ENCODE data around the gene MED12L. TPM values are rescaled to one million over a fixed set of nuclear protein-coding genes. Genes with fewer than 3 reads are reported as not detected.
A peak's percentile ranks its signal among the peaks of the same experiment; 100 is the strongest.

The MED12L gene
- total and polyA plus RNA-seq, 10 of the 15 experiments (the other 5 are each of a cell fraction or from before 2014, with no cell fraction given) = 0.01 to 0.06 (median 0.03) TPM; not detected in 2

DNA sequence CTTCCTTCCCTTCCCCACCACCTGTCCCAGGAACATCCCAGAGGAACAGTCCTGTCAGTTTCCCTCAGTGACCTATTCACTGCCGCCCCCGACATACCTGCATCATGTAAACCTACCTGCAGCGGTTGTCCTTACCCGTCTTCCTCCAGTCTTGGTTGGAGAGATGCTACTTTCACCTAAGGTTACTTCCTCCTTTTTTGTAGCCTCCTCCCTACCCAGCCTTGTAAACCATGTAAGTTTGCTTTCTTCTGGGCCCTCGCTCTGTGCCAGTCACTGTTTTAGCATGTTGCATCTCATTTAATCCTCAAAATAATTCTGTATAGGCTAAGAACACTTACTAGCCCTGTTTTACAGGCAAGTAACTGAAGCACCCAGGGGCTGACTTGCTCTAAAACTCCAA, 59.3 kb downstream of the MED12L start:
- FAIRE-seq (no peak), ATAC-seq (0 out of 3 replicates have a peak, but pooled peaks have one; percentile 27), DNase-seq (ENCODE audit: low read depth, low spot score) (no peak)
- WGBS (ENCODE audit: insufficient coverage, insufficient replicate concordance, low lambda C conversion rate, missing lambda C conversion rate) = 48% methylated on average over 5 of the region's 5 CpGs
- H3K4me1 ChIP-seq (ENCODE audit: control insufficient read depth, insufficient read depth, low read length) = no peaks in the 10 kb centered on the region
- RAD21 ChIA-PET (ENCODE audit: unreplicated experiment) = interaction anchor here (1.1 kb wide), 1 partner anchor 9 kb away, joined by 3 read pairs; no protein-coding TSS in a partner anchor
- in situ Hi-C loops (cut with MboI) (loop anchor here (5.0 to 25.0 kb wide), 4 partner anchors 220 to 607 kb away; partner anchors contain the start of genes EIF2A and SERP1), intact Hi-C loops (cut with micrococcal nuclease; ENCODE audit: unreplicated experiment) (loop anchor here (5.0 kb wide), 2 partner anchors 357 to 617 kb away; no protein-coding TSS in a partner anchor)
- H3K4me3 ChIP-seq = no peak overlapping the region
- CTCF ChIA-PET = interaction anchor here (0.7 to 2.4 kb wide), 5 partner anchors 11 to 322 kb away, joined by 3 to 11 read pairs (median 4); no protein-coding TSS in a partner anchor
- H3K27me3 ChIP-seq (replicated peaks in 1 of 2; ENCODE audit: control insufficient read depth in 2 of 2, insufficient read depth in 2 of 2, low read length in 1 of 2) = peaks cover 2 to 3% of the 10 kb centered on the region in 2 experiments
- no peaks in the 10 kb centered on the region for H3K9me3 ChIP-seq (replicated peaks; ENCODE audit: control insufficient read depth, insufficient read depth, low read length)
- BruUV-seq (replicated peaks) = no TSS peak
- no peaks in the 10 kb centered on the region for H3K36me3 ChIP-seq (ENCODE audit: control insufficient read depth in 2 of 2, insufficient read depth in 2 of 2, low read length in 1 of 2)
- no peak overlapping the region for H3K27ac ChIP-seq (ENCODE audit: control insufficient read depth, insufficient read depth)
- no peaks in the 10 kb centered on the region for H4K20me1 ChIP-seq (ENCODE audit: control insufficient read depth, insufficient read depth)
- SMC1A ChIA-PET (ENCODE audit: uncharacterized antibody, unreplicated experiment) = interaction anchor here (1.0 to 1.3 kb wide), 2 partner anchors 11 to 616 kb away, joined by 3 to 5 read pairs; no protein-coding TSS in a partner anchor
- no peak overlapping the region for H3K4me2 ChIP-seq (ENCODE audit: control insufficient read depth, insufficient read depth)
- H3K9ac ChIP-seq (ENCODE audit: control insufficient read depth, insufficient read depth, low read length) = no peak overlapping the region
- POLR2A ChIA-PET = no interaction called here
- H3K79me2 ChIP-seq (ENCODE audit: control insufficient read depth, insufficient read depth, low read length) = no peaks in the 10 kb centered on the region
- H2AFZ ChIP-seq (ENCODE audit: control insufficient read depth, low read depth, low read length) = no peak overlapping the region
- TF ChIP-seq JUND (IDR thresholded peaks at IDR 0.05; ENCODE audit: low read depth, low read length) (no peak), CBX5 (IDR thresholded peaks at IDR 0.05; ENCODE audit: low read depth) (no peak), ASH2L (IDR thresholded peaks at IDR 0.05; ENCODE audit: borderline replicate concordance, low read depth) (no peak)

DNA sequence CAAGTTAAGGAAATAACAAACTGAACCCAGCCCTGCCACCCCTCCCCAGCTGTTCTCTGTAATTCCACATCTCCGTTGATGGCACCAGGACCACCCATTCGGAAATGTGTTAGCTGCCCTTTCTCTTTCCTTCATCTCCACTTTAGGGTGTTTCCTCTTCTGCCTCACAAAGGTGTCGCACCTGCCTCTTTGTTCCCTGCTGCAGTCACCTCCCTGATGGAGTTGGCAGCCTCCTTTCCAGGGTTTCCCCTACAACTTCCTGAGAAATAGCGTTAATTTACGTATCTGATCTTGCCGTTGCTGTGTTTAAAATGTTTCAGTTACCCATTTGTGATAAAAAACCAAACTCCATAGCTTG, 60.2 kb downstream of the MED12L start:
- 19% methylated on average over 6 of the region's 6 CpGs for WGBS (ENCODE audit: insufficient coverage, insufficient replicate concordance, low lambda C conversion rate, missing lambda C conversion rate)
- TF ChIP-seq, protein P1, sequence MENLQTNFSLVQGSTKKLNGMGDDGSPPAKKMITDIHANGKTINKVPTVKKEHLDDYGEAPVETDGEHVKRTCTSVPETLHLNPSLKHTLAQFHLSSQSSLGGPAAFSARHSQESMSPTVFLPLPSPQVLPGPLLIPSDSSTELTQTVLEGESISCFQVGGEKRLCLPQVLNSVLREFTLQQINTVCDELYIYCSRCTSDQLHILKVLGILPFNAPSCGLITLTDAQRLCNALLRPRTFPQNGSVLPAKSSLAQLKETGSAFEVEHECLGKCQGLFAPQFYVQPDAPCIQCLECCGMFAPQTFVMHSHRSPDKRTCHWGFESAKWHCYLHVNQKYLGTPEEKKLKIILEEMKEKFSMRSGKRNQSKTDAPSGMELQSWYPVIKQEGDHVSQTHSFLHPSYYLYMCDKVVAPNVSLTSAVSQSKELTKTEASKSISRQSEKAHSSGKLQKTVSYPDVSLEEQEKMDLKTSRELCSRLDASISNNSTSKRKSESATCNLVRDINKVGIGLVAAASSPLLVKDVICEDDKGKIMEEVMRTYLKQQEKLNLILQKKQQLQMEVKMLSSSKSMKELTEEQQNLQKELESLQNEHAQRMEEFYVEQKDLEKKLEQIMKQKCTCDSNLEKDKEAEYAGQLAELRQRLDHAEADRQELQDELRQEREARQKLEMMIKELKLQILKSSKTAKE (IDR thresholded peaks at IDR 0.05; ENCODE audit: low read depth, poor library complexity, severe bottlenecking) = no peak
- TF ChIP-seq BRCA1 (IDR thresholded peaks at IDR 0.05; ENCODE audit: low read depth, low read length) (no peak), POLR2A (IDR thresholded peaks at IDR 0.05; ENCODE audit: low read depth, low read length) (no peak), CHD2 (IDR thresholded peaks at IDR 0.05; ENCODE audit: borderline replicate concordance, low read depth, low read length) (no peak), SIX5 (IDR thresholded peaks at IDR 0.05; ENCODE audit: low read depth, low read length, severe bottlenecking) (no peak), RAD21 (IDR thresholded peaks at IDR 0.05; ENCODE audit: insufficient read depth, low read depth, low read length) (no peak), CREM (IDR thresholded peaks at IDR 0.05; ENCODE audit: low read depth) (no peak), HDAC2 (IDR thresholded peaks at IDR 0.05) (no peak), ZNF384 (IDR thresholded peaks at IDR 0.05; ENCODE audit: borderline replicate concordance, low read depth, low read length) (no peak), STAT1 (conservative IDR thresholded peaks at IDR 0.05) (no peak), SREBF1 (IDR thresholded peaks at IDR 0.05; ENCODE audit: low read length) (no peak)
- TF ChIP-seq, protein P2, sequence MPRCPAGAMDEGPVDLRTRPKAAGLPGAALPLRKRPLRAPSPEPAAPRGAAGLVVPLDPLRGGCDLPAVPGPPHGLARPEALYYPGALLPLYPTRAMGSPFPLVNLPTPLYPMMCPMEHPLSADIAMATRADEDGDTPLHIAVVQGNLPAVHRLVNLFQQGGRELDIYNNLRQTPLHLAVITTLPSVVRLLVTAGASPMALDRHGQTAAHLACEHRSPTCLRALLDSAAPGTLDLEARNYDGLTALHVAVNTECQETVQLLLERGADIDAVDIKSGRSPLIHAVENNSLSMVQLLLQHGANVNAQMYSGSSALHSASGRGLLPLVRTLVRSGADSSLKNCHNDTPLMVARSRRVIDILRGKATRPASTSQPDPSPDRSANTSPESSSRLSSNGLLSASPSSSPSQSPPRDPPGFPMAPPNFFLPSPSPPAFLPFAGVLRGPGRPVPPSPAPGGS (IDR thresholded peaks at IDR 0.05; ENCODE audit: borderline replicate concordance, insufficient read depth, low read depth, low read length, poor library complexity, severe bottlenecking) = no peak

More for the DNA sequence above, 60.2 kb downstream of the MED12L start:
- ChIA-PET POLR2A (no interaction called here), CTCF (interaction anchor here (0.6 to 2.8 kb wide), 12 partner anchors 11 to 617 kb away, joined by 3 to 11 read pairs (median 4); no protein-coding TSS in a partner anchor), SMC1A (ENCODE audit: uncharacterized antibody, unreplicated experiment) (interaction anchor here (0.9 to 1.5 kb wide), 4 partner anchors 10 to 617 kb away, joined by 3 to 5 read pairs (median 3); no protein-coding TSS in a partner anchor), RAD21 (ENCODE audit: unreplicated experiment) (interaction anchor here (0.6 to 1.1 kb wide), 2 partner anchors 8 to 133 kb away, joined by 3 read pairs; no protein-coding TSS in a partner anchor)
- H3K36me3 ChIP-seq (ENCODE audit: control insufficient read depth in 2 of 2, insufficient read depth in 2 of 2, low read length in 1 of 2) = no peaks in the 10 kb centered on the region
- no peak for FAIRE-seq
- H3K9ac ChIP-seq (ENCODE audit: control insufficient read depth, insufficient read depth, low read length) = no peak overlapping the region
- peaks cover 2 to 3% of the 10 kb centered on the region in 2 experiments for H3K27me3 ChIP-seq (replicated peaks in 1 of 2; ENCODE audit: control insufficient read depth in 2 of 2, insufficient read depth in 2 of 2, low read length in 1 of 2)
- H3K4me3 ChIP-seq = no peak overlapping the region
- H3K79me2 ChIP-seq (ENCODE audit: control insufficient read depth, insufficient read depth, low read length) = no peaks in the 10 kb centered on the region
- no peak for DNase-seq (ENCODE audit: low read depth, low spot score)
- BruUV-seq (replicated peaks) = no TSS peak
- H3K9me3 ChIP-seq (replicated peaks; ENCODE audit: control insufficient read depth, insufficient read depth, low read length) = no peaks in the 10 kb centered on the region
- H3K27ac ChIP-seq (ENCODE audit: control insufficient read depth, insufficient read depth) = no peak overlapping the region
- no peak overlapping the region; the same call in 1 of the 2 replicates for H2AFZ ChIP-seq (ENCODE audit: control insufficient read depth, low read depth, low read length)
- intact Hi-C loops (cut with micrococcal nuclease; ENCODE audit: unreplicated experiment) = loop anchor here (1.0 to 5.0 kb wide), 5 partner anchors 78 to 618 kb away; no protein-coding TSS in a partner anchor
- in situ Hi-C loops (cut with MboI) = loop anchor here (5.0 to 25.0 kb wide), 4 partner anchors 221 to 608 kb away; partner anchors contain the start of genes EIF2A and SERP1
- ATAC-seq = no peak
- H3K4me1 ChIP-seq (ENCODE audit: control insufficient read depth, insufficient read depth, low read length) = no peaks in the 10 kb centered on the region
- no peaks in the 10 kb centered on the region for H4K20me1 ChIP-seq (ENCODE audit: control insufficient read depth, insufficient read depth)
- no peak overlapping the region for H3K4me2 ChIP-seq (ENCODE audit: control insufficient read depth, insufficient read depth)

Measured in GM12878 (cell line).